GM21526 (cell line): ENCODE measurements around the gene EAPP.
"Not testable (repeated sequence)": the region's sequence is repeated elsewhere in the genome, so short reads cannot be mapped to it uniquely, and the experiment has no call there.

ENCODE experiments used
- ATAC-seq: cut with Tn5 transposase; IDR thresholded peaks from one replicate; pipeline ENCODE4 v1.9.1; 2021; ENCODE audit warnings: moderate library complexity; ENCODE audit not compliant: unreplicated experiment, low FRiP score

EAPP gene

DNA sequence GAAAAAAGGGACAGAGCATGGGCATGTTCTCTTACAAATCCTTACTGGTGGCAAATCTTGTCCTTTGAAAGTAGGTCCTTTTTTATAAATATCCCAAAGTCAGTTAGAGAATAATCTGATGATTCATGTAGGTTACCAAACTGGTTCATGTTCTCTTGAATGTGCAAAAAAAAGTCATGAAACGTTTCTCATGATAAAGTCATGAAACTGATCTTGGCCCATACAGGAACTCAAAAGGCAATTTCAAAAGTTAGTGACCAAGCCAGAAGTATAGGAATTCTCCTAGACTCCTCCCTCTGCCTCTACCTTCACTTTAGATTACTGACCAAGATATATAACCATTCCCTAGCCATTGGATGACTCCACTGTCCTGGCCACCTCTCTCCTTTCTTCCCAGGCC is 50.2 kb downstream of the EAPP start:
- no peak for ATAC-seq

GRCh38 chr14:34488528-34488927 is 51.0 kb downstream of the EAPP start:
- no peak for ATAC-seq

DNA sequence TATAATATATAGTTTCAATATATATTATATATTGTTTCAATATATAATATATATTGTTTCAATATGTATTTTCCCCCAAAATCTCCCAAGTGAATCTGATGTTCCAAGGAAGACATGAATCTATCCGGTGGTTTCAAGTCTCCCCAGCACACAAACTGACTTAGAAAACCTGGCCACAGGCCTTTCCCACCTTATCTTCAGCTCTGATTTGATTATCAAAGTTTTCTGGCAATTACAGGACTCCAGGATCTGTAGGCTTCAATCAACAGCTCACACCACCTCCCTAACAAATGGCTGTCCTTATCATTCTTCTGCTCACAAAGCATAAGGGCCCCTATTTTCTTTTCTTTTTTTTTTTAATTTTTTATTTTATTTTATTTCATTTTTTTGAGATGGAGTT is 54.8 kb downstream of the EAPP start:
- ATAC-seq = no peak

DNA sequence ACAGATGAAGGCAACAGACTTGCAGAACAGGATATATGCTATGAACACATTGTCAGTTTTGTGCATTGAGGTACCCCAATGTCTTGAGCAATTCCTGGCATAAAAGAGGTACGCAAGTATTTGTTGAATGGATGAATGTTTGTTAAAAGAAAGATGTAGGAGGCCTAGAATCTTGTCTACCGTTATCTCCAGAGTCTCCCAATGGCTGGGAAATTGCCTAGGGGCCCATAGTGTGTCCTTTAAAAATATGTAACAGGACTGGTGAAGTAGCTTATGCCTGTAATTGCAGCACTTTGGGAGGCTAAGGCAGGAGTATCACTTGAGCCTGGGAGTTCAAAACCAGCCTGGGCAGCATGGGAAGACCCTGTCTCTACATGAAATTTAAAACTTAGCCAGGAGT is 57.0 kb downstream of the EAPP start:
- no peak for ATAC-seq

DNA sequence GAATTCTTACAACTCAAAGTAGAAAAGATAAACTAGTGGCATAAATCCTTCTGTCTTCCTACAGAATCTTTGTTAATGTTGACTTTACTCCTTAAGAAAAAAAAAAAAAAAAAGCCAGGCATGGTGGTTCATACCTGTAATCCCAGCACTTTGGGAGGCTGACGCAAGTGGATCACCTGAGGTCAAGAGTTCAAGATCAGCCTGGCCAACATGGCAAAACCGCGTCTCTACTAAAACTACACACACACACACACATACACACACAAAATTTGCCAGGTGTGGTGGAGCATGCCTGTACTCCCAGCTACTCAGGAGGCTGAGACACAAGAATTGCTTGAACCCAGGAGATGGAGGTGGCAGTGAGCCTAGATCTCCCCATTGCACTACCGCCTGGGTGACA is 59.8 kb downstream of the EAPP start:
- ATAC-seq = no peak

DNA sequence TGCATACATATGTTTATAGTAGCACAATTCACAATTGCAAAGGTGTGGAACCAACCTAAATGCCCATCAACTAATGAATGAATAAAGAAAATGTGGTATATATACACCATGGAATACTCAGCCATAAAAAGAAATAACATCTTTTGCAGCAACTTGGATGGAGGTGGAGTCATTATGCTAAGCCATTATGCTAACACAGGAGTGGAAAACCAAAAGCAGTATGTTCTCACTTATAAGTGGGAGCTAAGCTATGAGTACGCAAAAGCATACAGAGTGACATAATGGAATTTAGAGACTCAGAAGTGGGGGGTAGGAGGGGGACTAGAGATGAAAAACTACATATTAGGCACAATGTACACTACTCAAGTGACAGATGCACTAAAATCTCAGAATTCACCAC is 61.2 kb downstream of the EAPP start:
- no peak for ATAC-seq

DNA sequence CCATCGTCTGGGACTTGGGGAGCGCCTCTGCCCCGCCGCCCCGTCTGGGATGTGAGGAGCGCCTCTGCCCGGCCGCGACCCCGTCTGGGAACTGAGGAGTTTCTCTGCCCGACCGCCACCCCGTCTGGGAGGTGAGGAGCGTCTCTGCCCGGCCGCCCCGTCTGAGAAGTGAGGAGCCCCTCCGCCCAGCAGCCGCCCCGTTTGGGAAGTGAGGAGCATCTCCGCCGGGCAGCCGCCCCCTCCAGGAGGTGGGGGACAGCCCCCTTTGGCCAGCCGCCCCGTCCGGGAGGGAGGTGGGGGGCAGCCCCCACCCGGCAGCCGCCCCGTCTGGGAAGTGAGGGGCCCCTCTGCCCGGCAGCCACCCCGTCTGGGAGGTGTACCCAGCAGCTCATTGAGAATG is 63.5 kb downstream of the EAPP start:
- ATAC-seq = not testable (repeated sequence)

DNA sequence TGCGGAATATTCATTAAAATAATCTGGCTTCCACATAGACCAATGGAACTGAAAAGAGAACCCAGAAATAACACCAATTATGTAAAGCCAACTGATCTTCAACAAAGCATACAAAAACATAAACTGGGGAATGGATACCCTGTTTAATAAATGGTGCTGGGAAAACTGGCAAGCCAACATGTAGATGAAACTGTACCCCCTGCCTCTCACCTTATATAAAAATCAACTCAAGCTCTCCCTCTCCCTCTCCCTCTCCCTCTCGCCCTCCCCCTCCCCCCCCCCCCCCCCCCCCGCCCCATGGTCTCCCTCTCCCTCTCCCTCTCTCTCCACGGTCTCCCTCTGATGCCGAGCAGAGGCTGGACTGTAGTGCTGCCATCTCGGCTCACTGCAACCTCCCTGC is 64.3 kb downstream of the EAPP start:
- ATAC-seq = no peak

- no peak for ATAC-seq
These were observed 65.3 kb downstream of the EAPP start for GRCh38 chr14:34474187-34474679.

- no peak for ATAC-seq
These were observed 66.7 kb downstream of the EAPP start for GRCh38 chr14:34472706-34473279.

GRCh38 chr14:34470319-34470718 is 69.2 kb downstream of the EAPP start:
- ATAC-seq = no peak

DNA sequence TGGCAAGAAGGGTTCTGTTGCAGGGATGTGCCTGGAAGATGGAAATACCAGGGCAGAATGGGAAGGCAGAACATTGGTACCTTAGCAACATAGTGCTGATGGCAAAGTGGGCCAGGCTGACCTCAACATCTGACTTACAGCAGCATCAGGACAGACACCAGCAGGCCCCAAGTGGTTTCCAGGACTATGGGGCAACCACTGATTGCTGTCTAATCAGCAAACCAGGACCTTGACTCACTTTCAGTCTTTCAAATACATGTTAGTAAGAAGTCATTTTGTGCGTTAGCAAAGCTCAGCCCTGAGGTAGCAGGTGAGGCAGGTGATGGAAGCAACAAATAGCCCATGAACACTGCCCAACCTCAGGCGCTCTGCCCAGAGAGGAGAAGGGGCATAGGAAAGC is 72.8 kb downstream of the EAPP start:
- no peak for ATAC-seq
